GM10248 (cell line): ENCODE data around the gene GALNT5.

Source experiments
- CTCF ChIA-PET: fragments of 300-600 bp; sonication (Branson Sonifier 250); formaldehyde crosslinking; extraction: SDS; loops from one replicate; lab custom pipeline; 2021; ENCODE audit warnings: antibody characterized with exemption; lab: Yijun Ruan, JAX
- POLR2A ChIA-PET: fragments of 350-650 bp; sonication (Branson Sonifier 250); formaldehyde crosslinking; extraction: SDS; loops from one replicate; lab custom pipeline; 2020; ENCODE audit warnings: antibody characterized with exemption; lab: Yijun Ruan, JAX
- DNase-seq: peaks from one replicate; pipeline ENCODE4 v3.0.0; 2012; ENCODE audit errors: extremely low spot score
- CTCF ChIP-seq: IDR thresholded peaks from 2 replicates; pipeline ENCODE4 v1.5.1; 2012; ENCODE audit warnings: mild to moderate bottlenecking, low read depth; ENCODE audit errors: extremely low read depth, missing control alignments, control extremely low read depth

GALNT5 gene

DNA sequence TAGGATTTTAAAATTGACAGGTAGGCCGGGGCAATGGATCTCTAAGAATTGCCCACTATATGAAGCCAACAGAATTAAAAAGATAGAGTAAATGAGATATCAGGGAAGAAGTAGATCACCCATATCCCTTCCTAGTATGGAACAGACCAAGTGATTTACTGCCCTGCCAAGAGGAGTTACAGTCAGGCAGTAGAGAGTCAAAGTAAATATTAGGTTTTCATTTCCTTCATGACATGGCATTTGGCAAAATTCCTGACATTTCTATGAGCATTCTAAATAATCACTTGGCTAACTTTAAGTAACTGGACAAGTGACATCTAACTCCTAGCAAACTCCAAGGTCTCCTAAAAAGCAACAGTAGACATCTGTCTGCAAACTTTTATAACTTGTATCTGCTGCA lies 33.5 kb downstream of the GALNT5 start:
- DNase-seq, result no peak
- CTCF ChIA-PET, result no interaction called here
- TF ChIP-seq CTCF, result no peak
- POLR2A ChIA-PET, result no interaction called here

DNA sequence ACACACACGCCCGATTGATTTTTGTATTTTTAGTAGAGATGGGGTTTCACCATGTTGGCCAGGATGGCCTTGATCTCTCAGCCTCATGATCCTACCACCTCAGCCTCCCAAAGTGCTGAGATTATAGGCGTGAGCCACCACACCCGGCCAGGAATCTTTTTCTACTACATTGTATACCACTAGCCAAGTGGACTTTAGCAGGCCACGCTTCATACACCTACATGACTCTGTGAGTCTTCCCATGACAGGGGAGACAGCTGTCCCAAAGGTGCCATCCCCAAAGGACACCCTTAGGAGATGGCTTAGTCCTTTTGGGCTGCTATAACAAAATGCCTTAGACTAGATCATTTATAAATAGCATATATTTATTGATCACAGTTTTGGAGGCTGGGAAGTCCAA lies 35.3 kb downstream of the GALNT5 start:
- no peak for TF ChIP-seq CTCF
- no peak for DNase-seq
- ChIA-PET POLR2A (no interaction called here), CTCF (interaction anchor here (1.5 to 3.6 kb wide), 4 partner anchors 10 to 32 kb away, joined by 3 to 21 read pairs (median 7); no protein-coding TSS in a partner anchor)

DNA sequence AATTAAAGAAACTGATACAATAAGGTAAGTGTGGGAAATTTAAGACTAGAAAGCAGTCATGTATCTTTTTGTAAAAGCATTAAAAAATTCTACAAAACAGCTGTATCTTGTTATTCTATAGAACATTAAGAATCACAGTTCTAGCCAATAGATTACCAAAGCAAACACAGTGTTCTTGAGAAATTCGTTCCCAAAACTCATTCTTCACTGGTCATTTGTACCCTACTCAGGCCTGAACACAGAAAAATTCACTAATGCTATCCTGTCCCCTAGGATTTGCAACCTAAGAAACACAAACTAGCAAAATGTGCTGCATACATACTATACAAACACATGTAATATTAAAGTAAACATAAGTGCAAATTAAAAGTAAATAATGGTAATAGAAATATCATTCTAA lies 39.0 kb downstream of the GALNT5 start:
- TF ChIP-seq CTCF, result no peak
- CTCF ChIA-PET, result no interaction called here
- no peak for DNase-seq
- POLR2A ChIA-PET, result no interaction called here

DNA sequence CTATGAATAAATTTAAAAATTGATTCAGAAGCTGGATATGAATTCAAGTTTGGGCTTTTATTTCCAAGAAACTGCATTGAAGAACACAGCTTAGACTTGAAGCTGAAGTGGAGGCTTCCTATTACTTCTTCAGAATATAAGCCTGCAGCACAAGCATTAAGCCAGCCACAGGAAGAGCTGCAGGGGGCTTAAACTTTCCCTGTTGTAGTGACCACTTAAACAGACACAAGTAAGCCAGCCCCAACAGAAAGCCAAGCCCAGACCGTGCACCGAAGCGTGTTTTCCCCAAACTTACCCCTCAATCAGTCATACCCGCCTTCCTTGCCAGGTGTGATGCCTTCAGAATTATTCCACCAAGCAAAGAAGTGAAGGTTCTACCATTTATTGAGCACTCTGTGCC lies 39.5 kb downstream of the GALNT5 start:
- POLR2A ChIA-PET, result no interaction called here
- no peak for TF ChIP-seq CTCF

DNA sequence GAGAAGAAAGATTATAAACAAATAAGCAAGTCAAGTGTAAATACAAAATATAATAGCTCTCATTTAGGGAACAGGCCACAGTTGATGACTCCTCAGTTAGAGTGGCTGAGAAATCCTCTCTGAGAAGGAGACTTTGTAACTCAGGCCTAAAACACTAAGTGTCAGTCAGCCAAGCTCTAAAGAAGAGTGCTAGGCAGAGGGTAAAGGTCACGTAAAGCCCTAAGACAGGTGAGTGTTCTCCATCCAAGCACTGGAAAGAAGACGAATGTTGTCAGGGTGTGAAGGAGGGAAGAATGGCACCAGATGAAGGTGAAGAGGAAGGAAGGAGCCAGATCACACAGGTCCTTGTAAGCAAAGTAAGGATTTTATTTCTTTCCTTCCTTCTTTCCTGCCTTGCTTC lies 43.8 kb downstream of the GALNT5 start:
- DNase-seq, result no peak
- ChIA-PET CTCF (interaction anchor here (0.9 to 12.0 kb wide), 23 partner anchors 8 to 1451 kb away, joined by 3 to 258 read pairs (median 12); partner anchors contain the start of gene ERMN), POLR2A (no interaction called here)
- no peak for TF ChIP-seq CTCF

More for the DNA sequence above, 39.5 kb downstream of the GALNT5 start:
- no peak for DNase-seq
- CTCF ChIA-PET, result interaction anchor here (1.3 kb wide), 2 partner anchors 10 to 29 kb away, joined by 3 read pairs; partner anchors contain the start of gene ERMN

DNA sequence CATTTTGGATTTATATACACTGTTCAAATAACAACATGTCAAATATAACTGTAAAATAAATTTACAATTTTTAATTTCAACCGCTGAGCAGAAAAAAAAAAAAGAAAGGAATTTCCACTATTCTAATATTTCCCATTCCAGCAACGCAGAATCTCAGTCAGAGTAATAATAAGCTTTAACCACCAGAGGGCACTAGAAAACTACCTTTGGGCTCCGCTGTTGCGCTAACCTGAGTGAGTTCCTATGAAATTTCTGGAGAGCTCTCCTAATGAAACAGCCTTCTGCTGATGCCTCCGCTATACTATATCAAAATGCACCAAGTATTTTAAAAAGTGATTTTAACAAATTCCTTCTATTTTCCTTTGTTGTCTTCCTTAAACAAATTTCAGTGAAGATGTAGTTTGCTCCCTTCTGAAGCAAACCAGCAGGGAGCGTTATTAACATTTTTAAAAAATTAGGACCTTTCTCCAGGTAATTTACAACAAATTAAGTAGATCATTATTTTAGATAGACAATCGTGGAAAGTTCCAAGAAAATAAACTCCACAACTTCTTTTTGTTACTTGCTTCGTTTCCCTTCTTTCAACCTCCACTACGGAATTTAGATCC lies 45.1 kb downstream of the GALNT5 start:
- peak; percentile 61 for TF ChIP-seq CTCF
- peak; percentile 34 for DNase-seq
- ChIA-PET POLR2A (interaction anchor here (0.6 kb wide), 1 partner anchor 135 kb away, joined by 4 read pairs; no protein-coding TSS in a partner anchor), CTCF (interaction anchor here (0.6 to 12.0 kb wide), 64 partner anchors 9 to 1468 kb away, joined by 3 to 258 read pairs (median 4); partner anchors contain the start of genes ACVR1, CYTIP and ERMN)
